OCI-LY7 (cell line): ENCODE results near the gene MARCO. TPM values are rescaled to one million over a fixed set of nuclear protein-coding genes. Genes with fewer than 3 reads are reported as not detected.

Experiments
- BruUV-seq: library from RNA; stranded (reverse); fragments of 400-500 nt; replicated peaks from 2 replicates; lab custom pipeline; 2021; lab: Mats Ljungman, UMichigan
- CTCF ChIA-PET: fragments of 300-600 bp; sonication (Branson Sonifier 250); formaldehyde crosslinking; loops from one replicate; lab custom pipeline; 2022; ENCODE audit warnings: antibody characterized with exemption; ENCODE audit not compliant: unreplicated experiment; lab: Charles Lee
- POLR2A ChIA-PET: fragments of 300-600 bp; sonication (Branson Sonifier 250); formaldehyde crosslinking; loops from one replicate; lab custom pipeline; 2022; ENCODE audit warnings: antibody characterized with exemption; lab: Charles Lee
- DNase-seq: peaks from one replicate; pipeline ENCODE4 v3.0.0-alpha.2; 2015; ENCODE audit warnings: low spot score
- H2AFZ ChIP-seq: fragments of 200-600 bp; sonication (generic), shearing (Covaris generic); 2 replicates; pipeline ENCODE4 v1.6.1; 2014; ENCODE audit warnings: mild to moderate bottlenecking, antibody characterized with exemption, low read length, moderate library complexity
- H3K27ac ChIP-seq: fragments of 200-600 bp; sonication (generic); 2 replicates; pipeline ENCODE4 v1.5.1; 2014; ENCODE audit warnings: mixed run types, low read depth, mild to moderate bottlenecking, moderate library complexity, low read length, inconsistent platforms; ENCODE audit not compliant: poor library complexity, severe bottlenecking
- H3K36me3 ChIP-seq: fragments of 200-600 bp; sonication (generic); 2 replicates; pipeline ENCODE4 v1.6.1; 2014; ENCODE audit warnings: mild to moderate bottlenecking, antibody characterized with exemption, low read length, moderate library complexity, mixed read lengths; ENCODE audit not compliant: insufficient read depth
- H3K4me1 ChIP-seq: fragments of 200-600 bp; sonication (generic); 2 replicates; pipeline ENCODE4 v1.5.1; 2014; ENCODE audit warnings: mild to moderate bottlenecking, low read length; ENCODE audit not compliant: insufficient read depth, poor library complexity, severe bottlenecking
- H3K4me2 ChIP-seq: fragments of 200-600 bp; sonication (generic); 2 replicates; pipeline ENCODE4 v1.6.1; 2014; ENCODE audit warnings: mild to moderate bottlenecking, low read length
- H3K4me3 ChIP-seq: fragments of 200-600 bp; sonication (generic); 2 replicates; pipeline ENCODE4 v1.5.1; 2014; ENCODE audit warnings: mild to moderate bottlenecking, low read depth, low read length; ENCODE audit not compliant: poor library complexity, severe bottlenecking
- H3K79me2 ChIP-seq: fragments of 200-600 bp; sonication (generic); 2 replicates; pipeline ENCODE4 v1.6.1; 2016; ENCODE audit warnings: low read depth, mild to moderate bottlenecking, low read length, moderate library complexity, mixed read lengths; ENCODE audit not compliant: insufficient read depth
- H3K9me2 ChIP-seq: fragments of 200-600 bp; sonication (generic); 2 replicates; pipeline ENCODE4 v1.6.1; 2016; ENCODE audit warnings: mild to moderate bottlenecking, low read length, mixed read lengths; ENCODE audit not compliant: insufficient read depth
- H3K9me3 ChIP-seq: fragments of 200-600 bp; sonication (generic); 2 replicates; pipeline ENCODE4 v1.6.1; 2014; ENCODE audit warnings: mild to moderate bottlenecking, mixed run types, low read length, mixed read lengths
- H4K20me1 ChIP-seq: fragments of 200-600 bp; sonication (generic); 2 replicates; pipeline ENCODE4 v1.6.1; 2014; ENCODE audit warnings: mild to moderate bottlenecking, antibody characterized with exemption, low read length, moderate library complexity, mixed read lengths; ENCODE audit not compliant: insufficient read depth
- EZH2phosphoT487 ChIP-seq: fragments of 200-600 bp; sonication (generic); IDR thresholded peaks from 2 replicates; pipeline ENCODE4 v1.6.1; 2018; ENCODE audit warnings: low read depth, borderline replicate concordance, mild to moderate bottlenecking, mixed run types, antibody characterized with exemption, low read length, moderate library complexity, mixed read lengths
- intact Hi-C: fragments of 100-400 bp; cut with micrococcal nuclease; formaldehyde crosslinking; loops from one replicate; pipeline ENCODE4 v1.10.0; 2022; ENCODE audit not compliant: unreplicated experiment
- total RNA-seq, 2 experiments: library from RNA; depleted of rRNA in 1 of 2; stranded (reverse); fragments of >200 nt in 1 of 2; shearing (Covaris generic) in 1 of 2; gene quantifications; 2 replicates each; pipeline ENCODE4 v1.2.3, GENCODE V29; 2014 to 2022
- TF ChIP-seq, protein P1 (sequence below): fragments of 200-600 bp; sonication (generic); conservative IDR thresholded peaks from 2 replicates; pipeline ENCODE4 v1.5.1; 2014; ENCODE audit warnings: mild to moderate bottlenecking, antibody characterized with exemption, low read length, moderate library complexity, mixed read lengths

MARCO gene
- total RNA-seq, 2 experiments from 2014 or later, result not detected

DNA sequence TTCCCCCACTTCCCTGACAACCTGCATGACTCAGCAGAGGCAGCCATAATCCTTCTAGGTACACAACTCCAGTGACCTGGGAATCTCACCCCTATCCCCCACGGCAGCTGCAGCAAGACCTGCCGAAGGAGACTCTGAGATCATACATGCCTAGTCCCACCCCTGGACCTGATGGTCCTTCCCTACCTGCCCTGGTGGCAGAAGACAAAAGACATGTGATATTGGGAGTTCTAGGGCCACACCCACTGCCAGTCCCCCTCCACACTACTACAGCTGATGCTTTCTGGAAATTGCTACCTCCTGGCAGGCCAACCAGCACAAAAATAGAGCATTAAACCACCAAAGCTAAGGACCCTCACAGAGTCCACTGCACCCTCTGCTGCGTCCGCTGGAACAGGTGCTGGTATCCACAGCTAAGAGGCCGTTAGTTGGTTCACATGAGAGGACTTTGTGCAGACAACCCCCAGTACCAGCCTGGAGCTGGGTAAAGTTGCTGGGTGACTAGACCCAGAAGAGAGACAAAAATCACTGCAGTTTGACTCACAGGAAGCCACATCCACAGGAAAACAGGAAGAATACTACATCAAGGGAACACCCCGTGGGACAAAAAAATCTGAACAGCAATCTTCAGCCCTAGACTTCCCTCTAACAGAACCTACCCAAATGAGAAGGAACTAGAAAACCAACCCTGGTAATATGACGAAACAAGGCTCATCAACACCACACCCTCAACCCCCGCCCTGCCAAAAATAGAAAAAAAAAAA is 12.5 kb downstream of the MARCO start:
- ChIA-PET CTCF (no interaction called here), POLR2A (no interaction called here)
- Histone ChIP-seq H3K4me3 (no peak overlapping the region), H3K4me1 (no peaks in the 10 kb centered on the region), H3K9me2 (no peaks in the 10 kb centered on the region), H2AFZ (no peak overlapping the region), H4K20me1 (no peaks in the 10 kb centered on the region), H3K4me2 (no peak overlapping the region), H3K9me3 (no peaks in the 10 kb centered on the region), H3K27ac (no peak overlapping the region), H3K36me3 (no peaks in the 10 kb centered on the region), H3K79me2 (no peaks in the 10 kb centered on the region)
- no TSS peak for BruUV-seq
- TF ChIP-seq EZH2phosphoT487, result no peak
- TF ChIP-seq, protein P1, sequence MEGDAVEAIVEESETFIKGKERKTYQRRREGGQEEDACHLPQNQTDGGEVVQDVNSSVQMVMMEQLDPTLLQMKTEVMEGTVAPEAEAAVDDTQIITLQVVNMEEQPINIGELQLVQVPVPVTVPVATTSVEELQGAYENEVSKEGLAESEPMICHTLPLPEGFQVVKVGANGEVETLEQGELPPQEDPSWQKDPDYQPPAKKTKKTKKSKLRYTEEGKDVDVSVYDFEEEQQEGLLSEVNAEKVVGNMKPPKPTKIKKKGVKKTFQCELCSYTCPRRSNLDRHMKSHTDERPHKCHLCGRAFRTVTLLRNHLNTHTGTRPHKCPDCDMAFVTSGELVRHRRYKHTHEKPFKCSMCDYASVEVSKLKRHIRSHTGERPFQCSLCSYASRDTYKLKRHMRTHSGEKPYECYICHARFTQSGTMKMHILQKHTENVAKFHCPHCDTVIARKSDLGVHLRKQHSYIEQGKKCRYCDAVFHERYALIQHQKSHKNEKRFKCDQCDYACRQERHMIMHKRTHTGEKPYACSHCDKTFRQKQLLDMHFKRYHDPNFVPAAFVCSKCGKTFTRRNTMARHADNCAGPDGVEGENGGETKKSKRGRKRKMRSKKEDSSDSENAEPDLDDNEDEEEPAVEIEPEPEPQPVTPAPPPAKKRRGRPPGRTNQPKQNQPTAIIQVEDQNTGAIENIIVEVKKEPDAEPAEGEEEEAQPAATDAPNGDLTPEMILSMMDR, result no peak
- intact Hi-C loops, result no loop called here
- no peak for DNase-seq

DNA sequence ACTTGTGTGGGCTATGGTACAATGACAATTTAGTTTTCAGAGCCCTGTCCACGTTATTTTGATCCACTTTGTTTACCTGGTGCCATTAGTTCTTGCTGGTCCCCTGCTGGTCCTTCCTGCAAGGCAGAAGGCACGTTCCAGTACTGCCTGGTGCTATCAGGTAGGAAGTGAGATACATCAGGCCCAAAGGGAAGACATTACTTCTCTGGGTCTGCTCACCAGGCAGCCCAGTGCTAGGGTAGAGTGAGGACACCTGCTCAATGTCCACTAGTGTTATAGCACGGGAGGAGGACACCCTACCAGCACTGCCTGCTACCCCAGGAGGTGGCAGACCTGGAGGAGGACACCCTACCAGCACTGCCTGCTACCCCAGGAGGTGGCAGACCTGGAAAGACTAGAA is 23.7 kb downstream of the MARCO start:
- no peak overlapping the region for H3K27ac ChIP-seq
- CTCF ChIA-PET, result no interaction called here
- TF ChIP-seq, protein P1, result no peak
- no peak for TF ChIP-seq EZH2phosphoT487
- no peaks in the 10 kb centered on the region for H3K9me3 ChIP-seq
- no peaks in the 10 kb centered on the region for H3K79me2 ChIP-seq
- H3K4me3 ChIP-seq, result no peak overlapping the region
- POLR2A ChIA-PET, result no interaction called here
- H3K4me2 ChIP-seq, result no peak overlapping the region
- no TSS peak for BruUV-seq
- no peaks in the 10 kb centered on the region for H4K20me1 ChIP-seq
- H3K36me3 ChIP-seq, result no peaks in the 10 kb centered on the region
- H2AFZ ChIP-seq, result no peak overlapping the region
- intact Hi-C loops, result no loop called here
- DNase-seq, result no peak
- H3K4me1 ChIP-seq, result no peaks in the 10 kb centered on the region
- H3K9me2 ChIP-seq, result no peaks in the 10 kb centered on the region

DNA sequence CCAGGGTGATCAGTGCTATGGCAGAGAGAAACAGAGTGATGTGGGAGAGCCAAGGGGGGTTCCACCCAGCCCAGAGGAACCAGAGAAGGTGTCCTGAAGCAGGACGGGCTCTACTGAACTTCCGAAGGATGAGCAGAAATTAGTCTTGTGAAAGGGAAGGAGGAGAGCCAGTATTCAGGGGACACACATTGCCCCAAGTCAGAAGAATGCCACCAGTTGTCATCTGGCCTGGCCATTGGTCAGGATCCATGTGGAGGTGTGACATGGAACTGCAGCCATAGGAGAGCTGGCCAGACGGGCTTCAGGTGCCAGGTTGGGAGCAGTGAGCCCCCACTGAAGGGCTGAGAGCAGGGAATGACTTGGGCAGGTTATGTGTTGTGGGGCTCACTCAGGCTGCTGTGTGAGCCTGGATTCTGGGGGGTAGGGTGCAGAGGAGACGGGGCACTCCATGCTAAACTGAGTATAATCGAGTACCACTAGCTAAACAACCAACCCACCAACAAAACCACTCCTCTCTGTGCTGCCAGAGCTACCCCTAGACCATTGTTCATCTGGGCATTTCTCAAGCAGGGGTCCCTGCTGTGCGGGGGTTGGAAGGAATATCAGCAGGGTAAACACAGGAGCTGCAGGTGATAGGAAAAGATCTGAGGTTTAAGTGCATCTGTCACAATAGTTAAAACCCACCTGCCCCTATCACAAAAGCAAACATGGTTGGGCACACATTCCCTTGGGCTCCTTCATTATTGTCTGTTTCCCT is 25.3 kb downstream of the MARCO start:
- Histone ChIP-seq H3K36me3 (no peaks in the 10 kb centered on the region), H3K9me2 (no peaks in the 10 kb centered on the region), H3K4me2 (no peak overlapping the region), H3K27ac (no peak overlapping the region), H2AFZ (no peak overlapping the region), H4K20me1 (no peaks in the 10 kb centered on the region), H3K4me3 (no peak overlapping the region), H3K4me1 (no peaks in the 10 kb centered on the region), H3K9me3 (no peaks in the 10 kb centered on the region), H3K79me2 (no peaks in the 10 kb centered on the region)
- no peak for TF ChIP-seq EZH2phosphoT487
- TF ChIP-seq, protein P1, result no peak
- ChIA-PET POLR2A (interaction anchor here (0.6 kb wide), 1 partner anchor 795 kb away, joined by 3 read pairs; no protein-coding TSS in a partner anchor), CTCF (no interaction called here)
- DNase-seq, result no peak
- no TSS peak for BruUV-seq
- intact Hi-C loops, result no loop called here
